Measurements from ENCODE around the gene UBALD1. TPM values are rescaled to one million over a fixed set of nuclear protein-coding genes. Genes with fewer than 3 reads are reported as not detected.

The UBALD1 gene
- total and polyA plus RNA-seq, 2 experiments from 2014 or later = 42.9 to 46.6 TPM

DNA sequence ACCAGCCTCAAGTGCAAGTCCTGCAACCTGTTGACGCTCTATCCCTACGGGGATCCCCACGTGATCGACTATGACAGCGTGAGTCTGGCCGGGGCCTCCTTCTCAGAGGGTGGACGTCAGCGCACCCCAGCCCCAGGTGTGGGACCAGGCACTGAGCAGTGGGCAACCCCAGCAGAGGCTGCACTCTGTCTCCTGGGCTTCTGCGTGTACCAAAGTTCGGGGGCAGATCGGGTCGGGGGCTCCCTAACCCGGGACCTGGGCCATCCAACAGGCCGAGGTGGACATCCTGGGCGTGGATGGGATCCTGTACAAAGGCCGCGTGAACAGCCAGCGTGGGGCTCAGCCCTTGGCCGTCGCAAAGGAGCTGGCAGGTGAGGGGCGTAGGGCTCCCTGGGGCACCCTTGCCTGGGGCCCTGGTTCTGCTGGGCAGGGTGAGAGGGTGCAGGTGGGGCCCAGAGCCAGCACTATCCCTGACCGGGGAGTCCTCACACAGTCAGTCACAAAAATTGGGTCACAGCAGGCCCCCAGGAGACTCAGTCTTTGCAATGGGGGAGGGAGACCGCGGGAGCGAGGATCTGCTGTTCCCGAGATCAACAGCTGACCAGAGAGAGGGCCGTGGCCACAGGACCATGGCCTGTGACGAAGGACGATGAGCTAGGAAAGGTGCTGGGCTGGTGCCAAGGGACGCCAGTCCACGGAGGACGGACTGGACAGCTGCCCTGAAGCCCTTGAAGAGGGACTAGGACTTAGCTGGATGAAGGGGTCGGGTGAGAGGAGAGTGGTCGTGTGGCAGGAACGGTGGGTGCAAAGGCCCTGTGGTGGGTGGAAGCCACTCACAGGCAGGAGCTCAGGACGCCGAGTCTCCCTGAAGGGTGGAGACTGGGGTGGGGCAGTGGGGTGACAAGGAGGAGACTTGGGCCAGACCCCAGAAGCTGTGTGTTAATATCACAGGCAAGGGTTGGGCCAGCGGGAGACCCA is 20.0 kb downstream of the UBALD1 start:
- DNase-seq (ENCODE audit: low read depth in 1 of 2, low spot score in 1 of 2) = no peak

GRCh38 chr16:4593086-4593485 is 21.6 kb downstream of the UBALD1 start:
- Histone ChIP-seq H3K4me3 (no peak overlapping the region), H3K27ac (no peak overlapping the region), H3K4me1 (ENCODE audit: low read depth) (no peaks in the 10 kb centered on the region), H3K36me3 (no peaks in the 10 kb centered on the region), H3K27me3 (no peaks in the 10 kb centered on the region), H3K9me3 (ENCODE audit: low read depth) (no peaks in the 10 kb centered on the region)
- no peak for DNase-seq (ENCODE audit: low read depth in 1 of 2, low spot score in 1 of 2)
- TF ChIP-seq, protein P1, sequence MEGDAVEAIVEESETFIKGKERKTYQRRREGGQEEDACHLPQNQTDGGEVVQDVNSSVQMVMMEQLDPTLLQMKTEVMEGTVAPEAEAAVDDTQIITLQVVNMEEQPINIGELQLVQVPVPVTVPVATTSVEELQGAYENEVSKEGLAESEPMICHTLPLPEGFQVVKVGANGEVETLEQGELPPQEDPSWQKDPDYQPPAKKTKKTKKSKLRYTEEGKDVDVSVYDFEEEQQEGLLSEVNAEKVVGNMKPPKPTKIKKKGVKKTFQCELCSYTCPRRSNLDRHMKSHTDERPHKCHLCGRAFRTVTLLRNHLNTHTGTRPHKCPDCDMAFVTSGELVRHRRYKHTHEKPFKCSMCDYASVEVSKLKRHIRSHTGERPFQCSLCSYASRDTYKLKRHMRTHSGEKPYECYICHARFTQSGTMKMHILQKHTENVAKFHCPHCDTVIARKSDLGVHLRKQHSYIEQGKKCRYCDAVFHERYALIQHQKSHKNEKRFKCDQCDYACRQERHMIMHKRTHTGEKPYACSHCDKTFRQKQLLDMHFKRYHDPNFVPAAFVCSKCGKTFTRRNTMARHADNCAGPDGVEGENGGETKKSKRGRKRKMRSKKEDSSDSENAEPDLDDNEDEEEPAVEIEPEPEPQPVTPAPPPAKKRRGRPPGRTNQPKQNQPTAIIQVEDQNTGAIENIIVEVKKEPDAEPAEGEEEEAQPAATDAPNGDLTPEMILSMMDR (IDR thresholded peaks at IDR 0.05; ENCODE audit: low read depth, low read length) = no peak

More for the DNA sequence above, 20.0 kb downstream of the UBALD1 start:
- no peaks in the 10 kb centered on the region for H3K27me3 ChIP-seq
- no peaks in the 10 kb centered on the region for H3K36me3 ChIP-seq
- H3K4me3 ChIP-seq = no peak overlapping the region
- H3K27ac ChIP-seq = no peak overlapping the region
- TF ChIP-seq, protein P1 (IDR thresholded peaks at IDR 0.05; ENCODE audit: low read depth, low read length) = no peak
- no peaks in the 10 kb centered on the region for H3K9me3 ChIP-seq (ENCODE audit: low read depth)
- H3K4me1 ChIP-seq (ENCODE audit: low read depth) = no peaks in the 10 kb centered on the region

DNA sequence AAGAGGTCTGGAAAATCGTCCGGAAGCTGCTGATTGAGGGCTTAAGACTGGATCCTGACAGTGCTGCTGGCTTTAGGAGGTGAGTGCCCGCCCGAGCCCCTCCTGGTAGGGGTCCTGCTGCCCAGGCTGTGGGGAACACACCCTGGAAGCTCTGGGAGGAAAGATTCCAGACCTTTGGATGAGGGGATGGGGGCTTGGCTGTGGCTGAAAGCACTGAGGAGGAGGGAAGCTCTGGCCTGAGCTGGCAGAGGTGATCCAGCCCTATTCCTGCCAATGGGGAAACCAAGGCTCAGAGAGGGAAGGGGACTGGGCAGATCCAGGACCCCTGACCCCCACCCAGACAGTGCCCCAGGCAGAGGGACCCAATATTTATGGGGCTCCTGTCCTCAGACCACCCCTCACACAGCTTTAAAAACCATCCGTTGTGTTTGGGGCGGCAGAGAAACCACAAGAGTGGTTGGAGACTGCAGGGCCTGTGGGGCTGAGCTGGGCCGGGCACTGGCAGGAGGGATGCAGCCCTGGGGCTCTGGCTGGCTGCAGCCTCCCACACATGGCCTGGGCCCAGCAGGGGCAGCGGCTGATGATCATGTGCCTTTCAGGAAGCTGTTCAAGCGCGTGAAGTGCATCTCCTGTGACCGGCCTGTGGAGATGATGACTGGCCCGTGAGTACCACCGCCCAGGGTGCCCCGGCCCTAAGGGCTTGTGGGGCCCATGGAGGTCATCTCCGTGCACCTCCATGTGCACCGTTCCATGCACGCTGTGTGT is 22.8 kb downstream of the UBALD1 start:
- no peaks in the 10 kb centered on the region for H3K9me3 ChIP-seq (ENCODE audit: low read depth)
- no peaks in the 10 kb centered on the region for H3K4me1 ChIP-seq (ENCODE audit: low read depth)
- no peaks in the 10 kb centered on the region for H3K36me3 ChIP-seq
- TF ChIP-seq, protein P1 (IDR thresholded peaks at IDR 0.05; ENCODE audit: low read depth, low read length) = no peak
- H3K27me3 ChIP-seq = no peaks in the 10 kb centered on the region
- H3K27ac ChIP-seq = no peak overlapping the region
- H3K4me3 ChIP-seq = no peak overlapping the region
- no peak for DNase-seq (ENCODE audit: low read depth in 1 of 2, low spot score in 1 of 2)

DNA sequence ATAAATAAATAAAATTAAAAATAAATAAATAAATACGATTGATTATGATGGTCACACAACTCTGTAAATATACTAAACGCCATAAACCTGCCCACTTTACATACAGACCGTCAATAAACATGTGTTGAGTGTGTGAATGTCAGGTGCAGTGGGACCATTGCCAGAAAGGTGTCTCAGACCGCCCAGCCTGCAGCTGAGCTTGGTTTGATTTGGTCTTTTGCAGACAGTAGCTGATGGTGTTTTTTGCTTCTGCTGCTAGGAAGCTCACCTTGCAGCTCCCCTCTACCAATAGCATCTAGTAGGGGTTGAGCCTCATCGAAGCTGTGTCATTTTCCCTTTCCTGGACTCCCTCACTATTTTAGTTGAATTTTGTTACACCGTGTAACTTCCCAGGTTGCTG is 23.5 kb downstream of the UBALD1 start:
- Histone ChIP-seq H3K27me3 (no peaks in the 10 kb centered on the region), H3K36me3 (no peaks in the 10 kb centered on the region), H3K27ac (no peak overlapping the region), H3K4me3 (no peak overlapping the region), H3K4me1 (ENCODE audit: low read depth) (no peaks in the 10 kb centered on the region), H3K9me3 (ENCODE audit: low read depth) (no peaks in the 10 kb centered on the region)
- no peak for DNase-seq (ENCODE audit: low read depth in 1 of 2, low spot score in 1 of 2)
- TF ChIP-seq, protein P1 (IDR thresholded peaks at IDR 0.05; ENCODE audit: low read depth, low read length) = no peak

GRCh38 chr16:4588961-4589360 is 25.7 kb downstream of the UBALD1 start:
- no peaks in the 10 kb centered on the region for H3K4me1 ChIP-seq (ENCODE audit: low read depth)
- DNase-seq (ENCODE audit: low read depth in 1 of 2, low spot score in 1 of 2) = no peak
- no peaks in the 10 kb centered on the region for H3K27me3 ChIP-seq
- no peaks in the 10 kb centered on the region for H3K36me3 ChIP-seq
- no peak overlapping the region for H3K4me3 ChIP-seq
- no peak overlapping the region for H3K27ac ChIP-seq
- H3K9me3 ChIP-seq (ENCODE audit: low read depth) = no peaks in the 10 kb centered on the region
- TF ChIP-seq, protein P1 (IDR thresholded peaks at IDR 0.05; ENCODE audit: low read depth, low read length) = no peak
